ENCODE data around the gene ADAM19.

The ADAM19 gene

DNA sequence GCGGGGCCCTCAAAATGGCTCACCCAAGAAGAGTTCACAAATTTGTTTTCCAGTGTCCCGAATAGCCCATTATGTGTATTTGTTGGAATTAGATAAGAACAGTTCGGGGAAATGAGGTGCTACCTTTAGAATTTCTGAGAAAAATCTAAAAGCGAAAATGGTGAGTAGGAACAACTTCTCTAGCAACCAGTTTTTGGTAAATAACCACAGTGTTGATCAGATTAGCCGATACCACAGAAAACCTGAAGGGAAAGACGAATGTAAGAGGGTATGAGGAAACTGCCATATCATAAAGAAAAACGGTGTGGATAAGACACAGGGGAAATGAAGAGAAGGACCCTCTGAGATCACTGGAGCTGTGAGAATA is 31.0 kb downstream of the ADAM19 start:
- TF ChIP-seq, protein P1, sequence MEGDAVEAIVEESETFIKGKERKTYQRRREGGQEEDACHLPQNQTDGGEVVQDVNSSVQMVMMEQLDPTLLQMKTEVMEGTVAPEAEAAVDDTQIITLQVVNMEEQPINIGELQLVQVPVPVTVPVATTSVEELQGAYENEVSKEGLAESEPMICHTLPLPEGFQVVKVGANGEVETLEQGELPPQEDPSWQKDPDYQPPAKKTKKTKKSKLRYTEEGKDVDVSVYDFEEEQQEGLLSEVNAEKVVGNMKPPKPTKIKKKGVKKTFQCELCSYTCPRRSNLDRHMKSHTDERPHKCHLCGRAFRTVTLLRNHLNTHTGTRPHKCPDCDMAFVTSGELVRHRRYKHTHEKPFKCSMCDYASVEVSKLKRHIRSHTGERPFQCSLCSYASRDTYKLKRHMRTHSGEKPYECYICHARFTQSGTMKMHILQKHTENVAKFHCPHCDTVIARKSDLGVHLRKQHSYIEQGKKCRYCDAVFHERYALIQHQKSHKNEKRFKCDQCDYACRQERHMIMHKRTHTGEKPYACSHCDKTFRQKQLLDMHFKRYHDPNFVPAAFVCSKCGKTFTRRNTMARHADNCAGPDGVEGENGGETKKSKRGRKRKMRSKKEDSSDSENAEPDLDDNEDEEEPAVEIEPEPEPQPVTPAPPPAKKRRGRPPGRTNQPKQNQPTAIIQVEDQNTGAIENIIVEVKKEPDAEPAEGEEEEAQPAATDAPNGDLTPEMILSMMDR (IDR thresholded peaks at IDR 0.05; ENCODE audit: insufficient read depth, low read depth, low read length, missing control alignments), result no peak
- DNase-seq (ENCODE audit: low read depth), result peak; percentile 26
- H3K4me3 ChIP-seq (ENCODE audit: low read depth, low read length), result no peak overlapping the region

DNA sequence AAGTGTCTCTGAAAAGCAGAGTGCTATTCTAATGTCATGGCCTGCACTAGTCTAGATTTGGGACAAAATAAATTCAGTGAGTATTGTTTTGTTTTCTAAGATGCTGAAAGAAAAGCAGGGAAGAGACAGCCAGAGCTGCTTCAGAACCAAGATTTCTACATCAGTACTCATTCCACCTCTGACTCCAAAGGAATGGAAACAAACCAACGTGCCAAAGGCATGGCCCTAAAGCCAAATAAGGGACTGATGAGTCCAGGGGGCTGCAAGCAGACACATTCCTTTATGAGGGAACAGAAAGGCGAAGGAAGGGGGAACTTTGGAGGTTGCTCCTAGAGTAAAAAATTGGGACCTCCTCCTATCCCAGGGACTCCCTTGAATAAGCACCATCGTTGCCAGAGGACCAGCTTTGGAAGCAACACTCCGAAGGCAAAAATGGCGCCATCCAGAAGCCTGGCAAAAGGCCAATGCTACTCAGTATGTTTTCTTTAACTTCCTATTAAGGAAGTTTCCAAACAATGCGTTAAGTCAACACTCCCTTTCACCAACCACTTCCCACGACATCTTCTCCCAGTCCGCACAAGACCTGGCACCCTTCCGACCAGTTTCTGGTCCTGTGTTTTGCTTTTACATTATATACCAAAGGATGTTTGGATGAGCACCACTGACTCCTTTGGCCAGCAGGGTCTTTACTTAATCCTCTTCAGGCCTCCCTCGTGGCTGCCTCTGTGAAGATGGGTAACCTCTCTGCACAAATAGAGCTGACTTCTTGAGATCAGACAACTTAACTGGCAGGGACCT is 31.6 kb downstream of the ADAM19 start:
- DNase-seq (ENCODE audit: low read depth), result no peak
- TF ChIP-seq, protein P1 (IDR thresholded peaks at IDR 0.05; ENCODE audit: insufficient read depth, low read depth, low read length, missing control alignments), result no peak

DNA sequence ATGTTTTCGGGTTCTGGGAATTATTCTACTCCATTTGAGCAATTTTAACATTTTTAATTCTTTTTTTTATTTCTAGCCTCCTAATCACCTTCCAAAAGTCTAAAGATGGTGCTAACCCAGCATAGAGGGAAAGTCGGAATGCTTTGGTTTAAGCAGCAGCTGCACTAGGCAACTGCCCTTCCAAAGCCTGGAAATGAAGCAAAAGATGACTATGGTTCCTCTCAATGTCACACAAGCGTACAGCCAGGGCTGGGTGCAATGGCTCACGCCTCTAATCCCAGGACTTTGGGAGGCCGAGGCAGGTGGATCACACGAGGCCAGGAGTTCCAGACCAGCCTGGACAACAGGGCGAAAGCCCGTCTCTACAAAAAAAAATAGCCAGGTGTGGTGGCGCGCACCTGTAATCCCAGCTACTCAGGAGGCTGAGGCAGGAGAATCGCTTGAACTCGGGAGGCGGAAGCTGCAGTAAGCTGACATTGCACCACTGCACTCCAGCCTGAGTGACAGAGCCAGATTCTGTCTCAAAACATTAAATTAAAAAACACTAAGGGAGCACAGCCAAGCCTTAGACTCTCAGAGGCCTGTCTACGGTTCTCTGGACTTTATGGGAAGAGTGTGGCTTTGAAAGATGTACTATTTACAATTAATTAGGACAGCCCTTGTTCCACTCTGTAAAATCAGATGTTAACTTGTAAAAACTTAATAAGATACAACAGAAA is 33.1 kb downstream of the ADAM19 start:
- no peak for DNase-seq (ENCODE audit: low read depth)
- TF ChIP-seq, protein P1 (IDR thresholded peaks at IDR 0.05; ENCODE audit: insufficient read depth, low read depth, low read length, missing control alignments), result no peak

More for the DNA sequence above, 31.6 kb downstream of the ADAM19 start:
- no peak overlapping the region for H3K4me3 ChIP-seq (ENCODE audit: low read depth, low read length)

GRCh38 chr5:157541447-157542118 is 34.0 kb downstream of the ADAM19 start:
- peak; percentile 29 for DNase-seq (ENCODE audit: low read depth)
- TF ChIP-seq, protein P1 (IDR thresholded peaks at IDR 0.05; ENCODE audit: insufficient read depth, low read depth, low read length, missing control alignments), result no peak
- peak overlapping the region; percentile 52 for H3K4me3 ChIP-seq (ENCODE audit: low read depth, low read length)

More for the DNA sequence above, 33.1 kb downstream of the ADAM19 start:
- H3K4me3 ChIP-seq (ENCODE audit: low read depth, low read length), result no peak overlapping the region

- peak overlapping the region; percentile 52 for H3K4me3 ChIP-seq (ENCODE audit: low read depth, low read length)
- peak; percentile 93 for DNase-seq (ENCODE audit: low read depth)
- TF ChIP-seq, protein P1 (IDR thresholded peaks at IDR 0.05; ENCODE audit: insufficient read depth, low read depth, low read length, missing control alignments), result no peak
These were observed 34.7 kb downstream of the ADAM19 start for GRCh38 chr5:157540707-157541446.

DNA sequence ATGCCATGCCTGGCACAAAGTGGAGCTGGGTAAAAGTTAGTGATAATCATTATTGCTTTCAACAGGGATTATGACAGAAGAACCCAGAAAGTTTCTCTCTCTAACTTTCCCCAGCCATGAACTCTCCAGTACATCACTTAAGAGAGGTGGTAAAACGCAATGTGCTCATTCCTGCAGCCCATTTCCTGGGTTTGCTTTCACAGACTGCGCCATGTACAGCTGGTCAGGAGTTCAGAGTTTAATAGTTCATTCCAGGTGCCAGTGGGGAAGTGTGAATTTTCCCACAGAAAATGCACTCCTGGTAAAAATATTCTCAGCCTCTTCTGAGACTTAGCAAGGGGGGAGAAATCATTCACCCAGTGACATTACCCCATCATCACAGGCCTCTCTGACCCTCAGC is 35.5 kb downstream of the ADAM19 start:
- peak overlapping the region; percentile 52 for H3K4me3 ChIP-seq (ENCODE audit: low read depth, low read length)
- TF ChIP-seq, protein P1 (IDR thresholded peaks at IDR 0.05; ENCODE audit: insufficient read depth, low read depth, low read length, missing control alignments), result no peak
- peak; percentile 64 for DNase-seq (ENCODE audit: low read depth)
